WI38 (cell line): ENCODE results near the gene DUSP1.

ENCODE experiments used
- H3K4me3 ChIP-seq: 2 replicates; pipeline ENCODE4 v1.5.1; 2011; ENCODE audit warnings: low read depth, mild to moderate bottlenecking, control low read depth, low read length
- TF ChIP-seq, protein P1 (sequence below): IDR thresholded peaks from 2 replicates; pipeline ENCODE4 v1.5.1; 2012; ENCODE audit warnings: low read depth, mild to moderate bottlenecking, control low read depth, low read length

The DUSP1 gene

DNA sequence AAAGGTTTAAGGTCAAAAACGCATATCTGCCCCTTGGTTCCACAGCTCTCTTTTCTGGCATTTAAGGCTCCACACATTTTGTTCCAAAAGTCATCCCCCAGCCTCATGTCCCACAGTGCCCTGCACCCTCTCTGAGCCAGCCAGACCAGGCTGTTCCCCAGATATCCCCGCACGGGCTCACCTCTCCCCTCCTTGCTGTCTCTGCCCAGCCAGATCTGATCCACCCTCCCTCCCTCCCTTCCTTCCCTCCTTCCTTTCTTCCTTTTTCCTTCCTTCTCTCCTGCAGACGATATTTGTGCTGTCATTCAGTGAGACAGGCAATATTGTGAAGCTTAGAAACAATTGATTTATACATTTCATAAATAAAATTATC lies 37.0 kb downstream of the DUSP1 start:
- TF ChIP-seq, protein P1, sequence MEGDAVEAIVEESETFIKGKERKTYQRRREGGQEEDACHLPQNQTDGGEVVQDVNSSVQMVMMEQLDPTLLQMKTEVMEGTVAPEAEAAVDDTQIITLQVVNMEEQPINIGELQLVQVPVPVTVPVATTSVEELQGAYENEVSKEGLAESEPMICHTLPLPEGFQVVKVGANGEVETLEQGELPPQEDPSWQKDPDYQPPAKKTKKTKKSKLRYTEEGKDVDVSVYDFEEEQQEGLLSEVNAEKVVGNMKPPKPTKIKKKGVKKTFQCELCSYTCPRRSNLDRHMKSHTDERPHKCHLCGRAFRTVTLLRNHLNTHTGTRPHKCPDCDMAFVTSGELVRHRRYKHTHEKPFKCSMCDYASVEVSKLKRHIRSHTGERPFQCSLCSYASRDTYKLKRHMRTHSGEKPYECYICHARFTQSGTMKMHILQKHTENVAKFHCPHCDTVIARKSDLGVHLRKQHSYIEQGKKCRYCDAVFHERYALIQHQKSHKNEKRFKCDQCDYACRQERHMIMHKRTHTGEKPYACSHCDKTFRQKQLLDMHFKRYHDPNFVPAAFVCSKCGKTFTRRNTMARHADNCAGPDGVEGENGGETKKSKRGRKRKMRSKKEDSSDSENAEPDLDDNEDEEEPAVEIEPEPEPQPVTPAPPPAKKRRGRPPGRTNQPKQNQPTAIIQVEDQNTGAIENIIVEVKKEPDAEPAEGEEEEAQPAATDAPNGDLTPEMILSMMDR: no peak
- no peak overlapping the region for H3K4me3 ChIP-seq

DNA sequence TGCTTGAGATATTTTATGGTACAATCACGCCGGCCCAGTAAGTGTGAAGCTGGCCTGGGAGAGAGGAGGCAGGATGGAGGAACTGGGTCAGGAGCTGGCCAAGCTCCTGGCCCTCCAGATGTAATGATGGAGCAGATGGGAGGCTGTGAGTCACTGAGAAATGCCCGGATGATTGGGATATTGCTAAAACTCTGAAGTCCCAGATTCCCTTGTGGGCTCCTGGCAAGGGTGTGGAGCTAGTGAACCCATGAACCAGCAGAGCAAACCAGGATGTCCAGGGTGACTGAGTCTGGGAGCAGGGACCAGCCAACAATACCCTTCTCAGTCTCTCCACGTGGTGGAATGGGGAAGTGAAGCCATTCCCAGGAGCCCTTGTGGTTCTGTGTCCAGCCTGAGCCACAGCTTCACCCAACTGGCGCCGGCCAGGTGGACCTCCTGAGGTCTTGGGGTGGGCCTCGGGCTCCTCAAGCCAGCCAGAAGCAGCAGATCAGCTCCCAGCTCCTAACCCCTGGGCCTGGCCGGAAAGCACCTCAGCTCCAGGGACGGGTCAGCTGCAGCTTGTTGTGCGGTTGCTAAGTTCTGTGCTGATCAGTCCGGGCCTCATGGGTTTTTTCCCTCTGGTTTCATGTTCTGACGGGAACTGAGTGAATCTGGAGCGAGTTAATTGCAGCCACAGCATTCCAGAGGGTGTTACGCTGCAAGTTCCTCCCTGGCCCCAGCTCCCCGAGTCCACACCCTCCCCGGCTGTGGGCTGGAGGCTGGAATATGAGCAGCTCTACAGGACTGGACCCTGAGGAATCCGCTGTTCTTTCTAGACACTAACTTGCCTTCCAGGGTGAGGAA lies 37.6 kb downstream of the DUSP1 start:
- no peak overlapping the region for H3K4me3 ChIP-seq

DNA sequence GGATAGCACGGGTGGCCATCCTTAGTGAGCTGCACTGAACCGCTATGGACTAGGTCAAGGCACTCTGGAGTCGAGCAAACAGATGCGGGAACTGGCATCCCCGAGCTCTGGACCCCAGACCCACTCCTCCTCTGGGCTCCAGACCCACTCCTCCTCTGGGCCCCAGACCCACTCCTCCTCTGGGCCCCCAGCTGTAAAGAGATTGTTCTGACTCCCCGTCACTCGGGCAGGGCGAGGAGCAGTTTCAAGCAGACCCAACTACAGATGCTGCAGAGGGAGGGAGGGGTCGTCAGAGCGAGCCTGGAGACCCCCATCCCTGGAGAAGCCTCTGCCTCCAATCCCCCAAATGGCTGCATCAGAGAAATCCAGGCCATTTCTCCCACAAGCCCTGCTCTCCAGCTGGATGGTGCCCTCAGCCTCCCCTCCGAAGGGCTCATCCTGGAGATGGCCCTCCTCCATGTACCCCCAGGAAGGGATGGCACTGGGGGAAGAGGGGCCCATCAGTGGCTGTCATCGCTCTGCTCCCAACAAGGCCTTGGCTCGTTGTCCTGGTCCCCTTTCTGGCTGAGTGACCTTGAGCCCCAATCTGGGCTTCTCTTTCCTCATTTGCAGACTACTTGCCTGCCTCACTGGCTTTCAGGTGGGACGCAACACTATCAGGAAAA lies 38.7 kb downstream of the DUSP1 start:
- no peak overlapping the region for H3K4me3 ChIP-seq
- TF ChIP-seq, protein P1: no peak

More for the DNA sequence above, 37.6 kb downstream of the DUSP1 start:
- TF ChIP-seq, protein P1: no peak

DNA sequence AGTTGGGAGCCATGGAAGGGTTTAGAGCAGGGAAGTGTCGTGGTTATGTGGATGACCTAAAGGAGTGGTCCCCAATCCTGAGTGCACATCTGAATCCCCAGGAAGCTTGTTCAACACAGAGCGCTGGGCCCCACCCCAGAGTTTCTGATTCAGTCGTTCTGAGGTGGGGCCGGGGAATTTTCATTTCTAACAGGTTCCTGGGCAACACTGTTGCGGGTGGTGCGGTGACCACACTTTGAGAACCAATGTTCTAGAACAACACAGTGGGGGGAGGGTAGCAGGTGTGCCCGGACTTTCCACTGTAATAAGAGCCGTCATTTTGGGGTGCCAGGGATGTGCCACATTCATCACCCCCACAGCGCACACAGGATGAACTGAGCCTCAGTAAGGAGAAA lies 39.3 kb downstream of the DUSP1 start:
- TF ChIP-seq, protein P1: no peak
- H3K4me3 ChIP-seq: no peak overlapping the region

DNA sequence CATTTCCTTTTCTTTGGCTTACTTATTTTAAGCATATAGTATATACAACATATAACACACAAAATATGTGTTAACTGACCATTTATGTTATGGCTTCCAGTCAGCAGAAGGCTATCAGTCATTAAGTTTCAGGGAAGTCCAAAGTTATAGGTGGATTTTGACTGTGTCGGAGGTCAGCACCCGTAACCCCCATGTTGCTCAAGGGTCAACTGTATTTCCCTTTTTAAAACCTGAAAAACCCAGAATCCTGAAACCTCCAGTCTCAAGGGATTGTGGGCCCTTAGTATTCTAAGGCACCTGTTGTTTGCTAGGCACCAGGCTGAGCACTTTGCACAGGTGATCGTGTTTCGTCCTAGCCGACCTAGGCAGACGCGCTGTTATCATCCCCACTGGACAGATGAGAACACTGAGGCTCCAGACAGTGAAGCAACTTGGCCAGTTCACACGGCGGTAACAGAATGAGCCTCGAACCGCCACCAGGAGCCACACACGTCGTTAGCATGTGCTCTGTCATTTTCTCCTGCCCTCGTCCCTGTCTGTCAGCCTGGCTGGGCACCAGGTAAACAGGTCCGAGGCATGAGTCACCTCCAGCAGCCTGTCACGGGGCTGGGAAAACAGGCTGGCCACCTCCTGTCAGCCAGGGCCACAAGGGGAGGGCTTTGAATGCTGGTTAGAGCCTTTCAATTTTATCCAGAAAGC lies 39.9 kb downstream of the DUSP1 start:
- TF ChIP-seq, protein P1: no peak
- H3K4me3 ChIP-seq: no peak overlapping the region

DNA sequence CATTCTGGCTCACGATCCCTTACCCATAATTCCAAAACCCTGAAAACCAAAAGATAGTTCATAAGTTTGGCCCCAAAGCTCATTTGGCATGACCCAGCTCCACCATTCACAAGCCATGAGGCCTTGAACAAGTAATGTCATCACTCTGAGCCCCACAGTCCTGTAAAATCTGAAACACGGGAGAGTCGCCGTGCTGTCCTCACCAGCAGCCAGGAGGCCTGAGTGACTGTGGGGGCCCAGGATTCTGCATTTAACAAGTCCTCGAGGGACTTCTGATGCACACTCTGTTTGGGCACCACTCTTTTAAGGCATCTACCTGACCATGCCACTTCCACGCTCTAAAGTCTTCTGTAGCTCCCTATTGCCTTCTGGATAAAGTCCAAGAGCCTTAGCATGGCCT lies 40.8 kb downstream of the DUSP1 start:
- TF ChIP-seq, protein P1: no peak
- H3K4me3 ChIP-seq: no peak overlapping the region
